ENCODE measurements around the gene KCP. TPM values are rescaled to one million over a fixed set of nuclear protein-coding genes. Genes with fewer than 3 reads are reported as not detected.

The KCP gene
- total and polyA plus RNA-seq, 4 experiments from 2014 or later = 0.39 to 0.55 TPM; not detected in 2

GRCh38 chr7:128833946-128834325 is 76.6 kb downstream of the KCP start:
- Mint-ChIP-seq H3K4me1 (peaks cover 7 to 14% (median 9%) of the 10 kb centered on the region in 4 donors), H3K9me3 (no peaks in the 10 kb centered on the region), H3K36me3 (no peaks in the 10 kb centered on the region), H3K27ac (no peak overlapping the region), H3K27me3 (peaks cover 12 to 15% of the 10 kb centered on the region in 2 donors), H3K4me3 (peak overlapping the region in 1 of 8 donors; percentile 21)
- DNase-seq = no peak
- intact Hi-C loops (cut with micrococcal nuclease) = no loop called here
- POLR2A ChIA-PET (ENCODE audit: partially characterized antibody) = no interaction called here
- CTCF ChIA-PET (ENCODE audit: partially characterized antibody) = no interaction called here
- Histone ChIP-seq H3K4me1 (ENCODE audit: insufficient read depth, low read length) (peaks cover 19% of the 10 kb centered on the region), H3K27ac (ENCODE audit: low read depth, low read length) (no peak overlapping the region), H3K27me3 (ENCODE audit: insufficient read depth, low read length) (peaks cover 8% of the 10 kb centered on the region), H3K4me3 (ENCODE audit: low read length in 2 of 2) (no peak overlapping the region), H3K9me3 (ENCODE audit: control insufficient read depth in 1 of 2, low read length in 2 of 2) (no peaks in the 10 kb centered on the region), H3K36me3 (ENCODE audit: insufficient read depth, low read length) (no peaks in the 10 kb centered on the region)

- Histone ChIP-seq H3K36me3 (ENCODE audit: insufficient read depth, low read length) (no peaks in the 10 kb centered on the region), H3K4me3 (ENCODE audit: low read length in 2 of 2) (no peak overlapping the region), H3K27ac (ENCODE audit: low read depth, low read length) (no peak overlapping the region), H3K27me3 (ENCODE audit: insufficient read depth, low read length) (peaks cover 13% of the 10 kb centered on the region), H3K9me3 (ENCODE audit: control insufficient read depth in 1 of 2, low read length in 2 of 2) (no peaks in the 10 kb centered on the region), H3K4me1 (ENCODE audit: insufficient read depth, low read length) (peaks cover 19% of the 10 kb centered on the region)
- intact Hi-C loops (cut with micrococcal nuclease) = no loop called here
- H3K27me3 Mint-ChIP-seq = peaks cover 14 to 20% of the 10 kb centered on the region in 2 donors
- peaks cover 7 to 14% (median 9%) of the 10 kb centered on the region in 4 donors for H3K4me1 Mint-ChIP-seq
- H3K9me3 Mint-ChIP-seq = no peaks in the 10 kb centered on the region
- no peak for DNase-seq
- POLR2A ChIA-PET (ENCODE audit: partially characterized antibody) = no interaction called here
- no peak overlapping the region for H3K27ac Mint-ChIP-seq
- CTCF ChIA-PET (ENCODE audit: partially characterized antibody) = interaction anchor here (1.0 kb wide), 1 partner anchor 50 kb away, joined by 5 read pairs; no protein-coding TSS in a partner anchor
- no peak overlapping the region for H3K4me3 Mint-ChIP-seq
- H3K36me3 Mint-ChIP-seq = no peaks in the 10 kb centered on the region
Observed at GRCh38 chr7:128833148-128833945, 77.2 kb downstream of the KCP start.

- Histone ChIP-seq H3K27ac (ENCODE audit: low read depth, low read length) (no peak overlapping the region), H3K4me3 (ENCODE audit: low read length in 2 of 2) (no peak overlapping the region), H3K4me1 (ENCODE audit: insufficient read depth, low read length) (peaks cover 19% of the 10 kb centered on the region), H3K27me3 (ENCODE audit: insufficient read depth, low read length) (peaks cover 13% of the 10 kb centered on the region), H3K9me3 (ENCODE audit: control insufficient read depth in 1 of 2, low read length in 2 of 2) (no peaks in the 10 kb centered on the region), H3K36me3 (ENCODE audit: insufficient read depth, low read length) (no peaks in the 10 kb centered on the region)
- intact Hi-C loops (cut with micrococcal nuclease) = no loop called here
- POLR2A ChIA-PET (ENCODE audit: partially characterized antibody) = no interaction called here
- Mint-ChIP-seq H3K36me3 (no peaks in the 10 kb centered on the region), H3K9me3 (no peaks in the 10 kb centered on the region), H3K27ac (no peak overlapping the region), H3K4me1 (peaks cover 7 to 14% (median 9%) of the 10 kb centered on the region in 4 donors), H3K27me3 (peaks cover 15 to 26% of the 10 kb centered on the region in 2 donors), H3K4me3 (no peak overlapping the region)
- CTCF ChIA-PET (ENCODE audit: partially characterized antibody) = interaction anchor here (0.7 to 1.0 kb wide), 2 partner anchors 51 to 259 kb away, joined by 3 to 5 read pairs; no protein-coding TSS in a partner anchor
- no peak for DNase-seq
Observed at GRCh38 chr7:128832880-128833147, 77.7 kb downstream of the KCP start.

GRCh38 chr7:128831994-128832879 is 78.3 kb downstream of the KCP start:
- Mint-ChIP-seq H3K4me1 (peaks cover 7 to 14% (median 9%) of the 10 kb centered on the region in 4 donors), H3K4me3 (peak overlapping the region in 1 of 8 donors; percentile 57), H3K9me3 (no peaks in the 10 kb centered on the region), H3K36me3 (no peaks in the 10 kb centered on the region), H3K27me3 (peaks cover 17 to 26% of the 10 kb centered on the region in 2 donors), H3K27ac (no peak overlapping the region)
- Histone ChIP-seq H3K4me1 (ENCODE audit: insufficient read depth, low read length) (peaks cover 19% of the 10 kb centered on the region), H3K4me3 (ENCODE audit: low read length in 2 of 2) (no peak overlapping the region), H3K27ac (ENCODE audit: low read depth, low read length) (no peak overlapping the region), H3K27me3 (ENCODE audit: insufficient read depth, low read length) (peaks cover 13% of the 10 kb centered on the region), H3K9me3 (ENCODE audit: control insufficient read depth in 1 of 2, low read length in 2 of 2) (no peaks in the 10 kb centered on the region), H3K36me3 (ENCODE audit: insufficient read depth, low read length) (no peaks in the 10 kb centered on the region)
- CTCF ChIA-PET (ENCODE audit: partially characterized antibody) = interaction anchor here (0.7 to 1.0 kb wide), 3 partner anchors 10 to 259 kb away, joined by 3 to 5 read pairs (median 3); no protein-coding TSS in a partner anchor
- no peak for DNase-seq
- POLR2A ChIA-PET (ENCODE audit: partially characterized antibody) = no interaction called here
- intact Hi-C loops (cut with micrococcal nuclease) = no loop called here

GRCh38 chr7:128831178-128831993 is 79.1 kb downstream of the KCP start:
- peaks cover 19% of the 10 kb centered on the region for H3K4me1 ChIP-seq (ENCODE audit: insufficient read depth, low read length)
- Mint-ChIP-seq H3K9me3 (no peaks in the 10 kb centered on the region), H3K27me3 (peaks cover 22 to 33% of the 10 kb centered on the region in 2 donors), H3K36me3 (no peaks in the 10 kb centered on the region), H3K4me1 (peaks cover 7 to 14% (median 9%) of the 10 kb centered on the region in 4 donors), H3K27ac (no peak overlapping the region), H3K4me3 (peak overlapping the region in 6 of 8 donors; percentile 4 to 68 (median 48))
- H3K36me3 ChIP-seq (ENCODE audit: insufficient read depth, low read length) = no peaks in the 10 kb centered on the region
- H3K9me3 ChIP-seq (ENCODE audit: control insufficient read depth in 1 of 2, low read length in 2 of 2) = no peaks in the 10 kb centered on the region
- intact Hi-C loops (cut with micrococcal nuclease) = no loop called here
- no peak overlapping the region for H3K27ac ChIP-seq (ENCODE audit: low read depth, low read length)
- POLR2A ChIA-PET (ENCODE audit: partially characterized antibody) = no interaction called here
- peaks cover 13% of the 10 kb centered on the region for H3K27me3 ChIP-seq (ENCODE audit: insufficient read depth, low read length)
- no peak for DNase-seq
- CTCF ChIA-PET (ENCODE audit: partially characterized antibody) = interaction anchor here (0.8 to 1.1 kb wide), 2 partner anchors 11 to 52 kb away, joined by 3 read pairs; no protein-coding TSS in a partner anchor
- H3K4me3 ChIP-seq (ENCODE audit: low read length in 2 of 2) = no peak overlapping the region

GRCh38 chr7:128830231-128831177 is 80.0 kb downstream of the KCP start, which contains the start of gene FLNC:
Gene FLNC, plus strand, starts transcription at chr7:128830406. Its CDS starts 232 bp downstream, at chr7:128830638.
- Mint-ChIP-seq H3K4me3 (peak within 1 kb of the TSS; percentile 72 to 85 (median 77)), H3K36me3 (no peaks in the 10 kb centered on the region), H3K9me3 (no peaks in the 10 kb centered on the region), H3K27ac (peak within 1 kb of the TSS in 2 of 7 donors; percentile 19 to 29), H3K4me1 (peaks cover 7 to 14% (median 9%) of the 10 kb centered on the region in 4 donors), H3K27me3 (peaks cover 24 to 37% of the 10 kb centered on the region in 2 donors)
- CTCF ChIA-PET (ENCODE audit: partially characterized antibody) = interaction anchor here (1.1 kb wide), 1 partner anchor 53 kb away, joined by 3 read pairs; no protein-coding TSS in a partner anchor
- intact Hi-C loops (cut with micrococcal nuclease) = no loop called here
- peaks cover 13% of the 10 kb centered on the region for H3K27me3 ChIP-seq (ENCODE audit: insufficient read depth, low read length)
- H3K4me3 ChIP-seq (ENCODE audit: low read length in 2 of 2) = peak within 1 kb of the TSS in 1 of 2 donors; percentile 54
- H3K9me3 ChIP-seq (ENCODE audit: control insufficient read depth in 1 of 2, low read length in 2 of 2) = no peaks in the 10 kb centered on the region
- POLR2A ChIA-PET (ENCODE audit: partially characterized antibody) = no interaction called here
- H3K36me3 ChIP-seq (ENCODE audit: insufficient read depth, low read length) = no peaks in the 10 kb centered on the region
- peaks cover 19% of the 10 kb centered on the region for H3K4me1 ChIP-seq (ENCODE audit: insufficient read depth, low read length)
- H3K27ac ChIP-seq (ENCODE audit: low read depth, low read length) = no peak within 1 kb of the TSS
- peak in 4 of 5 donors; percentile 24 to 34 (median 32) for DNase-seq
